HG03575 (cell line): ENCODE data around the gene CCDC12.

Source experiments
- ATAC-seq: cut with Tn5 transposase; IDR thresholded peaks from one replicate; pipeline ENCODE4 v1.9.1; 2021; ENCODE audit not compliant: unreplicated experiment, insufficient number of reproducible peaks, low FRiP score; ENCODE audit errors: extremely low read depth

Gene CCDC12

DNA sequence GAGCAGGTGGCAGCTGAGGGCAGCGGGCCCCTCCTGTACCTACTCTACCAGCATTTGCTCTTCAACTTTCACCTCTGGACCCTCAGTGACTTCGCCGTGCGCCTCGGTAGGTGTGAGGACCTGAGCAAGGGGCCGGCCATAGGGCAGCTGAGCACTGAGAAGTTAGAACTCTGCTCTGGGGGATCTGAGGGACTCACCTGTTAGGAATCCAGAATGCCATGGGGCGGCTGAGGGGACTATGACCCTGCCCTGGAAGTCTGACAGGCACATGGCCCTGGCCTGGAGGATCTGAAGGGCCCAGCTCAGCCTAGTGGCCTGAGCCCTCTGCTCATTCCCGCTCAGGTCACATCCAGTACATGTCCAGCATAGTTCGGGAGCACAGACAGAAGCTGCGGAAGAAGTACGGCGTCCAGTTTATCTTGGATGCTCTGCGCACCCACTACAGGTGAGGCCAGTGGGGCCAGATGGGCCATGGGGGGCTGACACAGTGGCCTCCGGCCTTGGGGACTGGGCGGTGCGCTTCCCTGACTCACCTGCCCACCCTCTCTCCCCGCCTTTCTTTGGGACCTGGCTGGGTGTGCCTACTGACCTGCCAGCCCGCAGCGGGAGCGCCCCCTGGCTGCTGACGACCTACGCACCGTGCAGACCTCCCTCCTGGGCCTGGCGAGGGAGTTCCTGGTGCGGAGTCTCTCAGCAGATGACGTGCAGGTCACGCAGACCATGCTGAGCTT is 21.7 kb upstream of the CCDC12 start:
- no peak for ATAC-seq

DNA sequence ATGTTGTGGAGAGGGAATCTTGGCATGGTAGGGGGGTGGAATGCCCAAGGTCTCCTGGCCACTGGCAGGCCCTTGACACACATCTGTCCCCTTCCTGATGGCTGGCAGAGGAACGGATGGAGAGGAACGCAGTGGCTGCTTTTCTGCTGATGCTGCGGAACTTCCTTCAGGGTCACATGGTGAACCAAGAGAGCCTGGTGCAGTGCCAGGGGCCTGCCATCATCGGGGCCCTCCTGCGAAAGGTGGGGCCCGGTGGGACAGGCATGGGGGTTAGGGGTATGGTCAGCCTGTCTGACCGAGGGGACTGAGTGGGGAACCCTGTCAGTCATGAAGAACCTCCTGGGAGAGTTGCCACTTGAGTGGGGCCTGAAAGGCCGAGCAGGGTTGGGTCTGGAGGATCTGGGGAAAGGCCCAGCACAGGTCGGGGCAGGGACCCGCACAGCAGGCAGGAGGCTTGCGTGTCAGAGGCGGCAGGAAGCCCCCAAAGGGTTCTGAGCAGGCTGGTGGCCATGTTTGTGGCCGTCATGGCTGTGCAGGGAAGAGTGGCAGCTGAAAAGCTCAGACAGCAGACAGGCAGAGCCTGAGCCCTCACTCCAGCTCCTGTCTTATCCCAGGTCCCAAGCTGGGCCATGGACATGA is 21.0 kb upstream of the CCDC12 start:
- no peak for ATAC-seq

DNA sequence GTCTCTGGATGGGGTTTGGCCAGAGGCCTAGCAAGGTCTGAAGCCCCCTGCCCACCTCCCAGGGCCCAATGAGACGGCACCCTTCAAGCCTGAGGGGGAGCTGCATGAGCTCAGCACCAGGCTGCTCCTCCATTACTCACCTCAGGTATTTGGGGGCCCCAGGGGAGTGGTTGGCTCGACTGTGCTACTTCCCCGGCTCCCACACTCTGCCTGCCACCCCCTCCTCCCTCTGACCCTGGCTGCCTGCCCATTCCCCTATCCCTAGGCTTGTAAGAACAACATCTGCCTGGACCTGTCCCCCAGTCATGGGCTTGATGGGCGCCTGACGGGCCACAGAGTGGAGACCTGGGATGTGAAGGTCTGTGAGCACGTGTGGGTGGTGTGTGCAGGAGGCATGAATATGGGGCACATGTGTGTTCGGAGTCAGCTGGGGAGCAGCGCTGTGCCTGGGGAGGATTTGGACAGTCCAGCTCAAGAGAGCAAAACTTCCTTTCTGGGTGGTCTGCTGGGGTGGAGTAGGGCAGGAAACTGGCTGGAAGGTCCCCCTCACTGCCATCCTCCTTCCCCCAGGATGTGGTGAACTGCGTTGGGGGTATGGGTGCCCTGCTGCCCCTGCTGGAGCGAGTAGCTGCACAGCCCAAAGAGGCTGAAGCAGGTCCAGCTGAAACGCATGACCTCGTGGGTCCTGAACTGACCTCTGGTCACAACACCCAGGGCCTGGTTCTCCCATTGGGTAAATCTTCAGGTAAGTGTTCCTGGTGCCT is 20.3 kb upstream of the CCDC12 start:
- no peak for ATAC-seq

DNA sequence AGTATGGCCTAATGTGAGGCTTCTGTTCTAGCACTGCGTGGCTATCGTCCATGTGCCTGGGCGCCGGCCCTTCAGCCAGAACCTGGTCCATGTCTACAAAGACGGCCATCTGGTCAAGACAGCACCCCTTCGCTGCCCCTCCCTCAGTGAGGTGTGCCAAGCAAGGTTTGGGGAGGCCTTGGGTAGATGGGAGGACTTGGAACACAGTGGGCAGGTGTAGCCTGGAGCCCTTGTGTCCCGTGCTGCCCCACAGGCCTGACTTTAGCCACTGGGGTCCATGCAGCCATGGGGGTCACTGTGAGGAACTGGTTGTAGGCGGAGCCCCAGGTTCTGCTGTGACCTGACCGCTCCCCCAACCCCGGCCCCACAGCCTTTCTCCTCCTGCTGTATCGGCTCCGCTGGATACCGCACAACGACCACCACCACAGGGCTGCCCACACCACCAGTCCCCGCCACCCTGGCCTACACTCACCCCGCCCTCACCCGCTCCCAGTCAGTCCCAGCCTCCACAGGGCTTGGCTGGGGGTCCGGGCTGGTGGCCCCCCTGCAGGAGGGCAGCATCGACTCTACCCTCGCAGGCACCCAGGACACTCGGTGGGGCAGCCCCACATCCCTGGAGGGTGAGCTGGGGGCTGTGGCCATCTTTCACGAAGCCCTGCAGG is 19.5 kb upstream of the CCDC12 start:
- ATAC-seq = no peak

DNA sequence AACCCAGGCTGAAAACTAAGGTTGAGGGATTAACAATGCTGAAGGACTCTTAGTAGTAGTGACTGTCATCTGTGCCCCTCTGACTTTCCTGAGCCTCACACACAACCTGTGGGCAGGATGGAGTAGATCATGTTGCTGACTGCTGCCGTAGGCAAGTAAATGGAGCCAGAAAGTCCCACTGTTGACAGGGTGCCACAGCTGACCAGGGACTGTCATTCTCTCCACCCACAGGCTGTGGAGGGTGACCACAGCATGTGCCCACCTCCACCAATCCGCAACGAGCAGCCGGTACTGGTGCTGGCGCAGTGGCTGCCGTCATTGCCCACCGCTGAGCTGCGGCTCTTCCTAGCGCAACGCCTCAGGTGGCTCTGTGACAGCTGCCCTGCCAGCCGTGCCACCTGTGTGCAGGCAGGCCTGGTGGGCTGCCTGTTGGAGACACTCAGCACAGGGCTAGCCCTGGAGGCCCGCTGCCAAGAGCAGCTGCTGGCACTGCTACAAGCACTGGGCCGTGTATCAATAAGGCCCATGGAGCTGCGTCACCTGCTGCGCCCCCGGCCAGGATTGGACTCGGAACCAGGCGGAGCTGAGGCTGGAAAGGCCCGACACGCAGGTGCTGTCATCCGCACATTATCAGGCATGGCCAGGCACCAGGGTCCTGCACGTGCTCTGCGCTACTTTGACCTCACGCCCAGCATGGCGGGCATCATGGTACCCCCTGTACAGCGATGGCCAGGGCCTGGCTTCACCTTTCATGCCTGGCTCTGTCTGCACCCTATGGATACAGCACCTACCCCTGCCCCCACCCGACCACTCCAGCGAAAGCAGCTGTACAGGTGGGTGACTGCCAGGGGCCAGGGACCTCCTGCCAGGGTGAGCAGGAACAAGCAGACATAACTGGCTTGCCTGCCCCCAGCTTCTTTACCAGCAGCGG is 18.5 kb upstream of the CCDC12 start:
- no peak for ATAC-seq

DNA sequence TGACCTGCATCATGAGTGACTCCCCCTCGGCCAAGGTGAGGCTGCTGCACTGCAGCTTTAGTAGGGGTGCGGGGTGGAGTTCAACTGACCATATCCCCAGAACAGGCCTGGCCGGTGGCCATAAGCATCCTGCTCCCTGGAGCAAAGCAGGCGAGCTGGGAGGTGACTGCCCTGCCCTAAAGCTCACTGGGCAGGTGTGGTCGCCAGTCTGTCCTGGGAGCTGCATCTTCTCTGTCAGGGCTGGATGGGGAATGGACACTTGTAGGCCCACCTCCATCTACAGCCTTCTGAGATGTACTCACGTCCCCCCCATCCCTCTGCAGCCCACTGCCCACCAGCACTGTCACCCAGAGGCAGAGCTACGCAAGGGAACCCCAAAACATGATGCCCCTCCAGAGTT is 17.4 kb upstream of the CCDC12 start:
- ATAC-seq = no peak

DNA sequence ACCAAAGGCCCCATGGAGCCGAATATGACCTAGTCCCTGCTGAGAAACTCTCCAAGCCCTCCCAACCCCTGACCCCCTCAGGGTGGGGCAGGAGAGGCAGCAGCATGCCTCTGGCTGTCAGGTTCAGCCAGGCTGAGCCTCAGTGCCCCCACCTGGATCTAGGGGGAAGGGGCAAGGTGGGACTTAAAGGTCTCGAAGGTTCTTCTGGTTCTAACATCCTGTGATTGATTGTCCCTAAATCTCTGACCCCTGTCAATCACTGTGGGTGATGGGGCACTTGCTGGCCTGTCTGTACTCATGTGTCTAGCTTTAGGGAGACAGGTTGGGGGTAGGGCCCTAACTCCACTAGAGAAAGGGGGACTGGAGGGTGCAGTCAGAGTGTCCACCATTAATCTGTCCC is 16.7 kb upstream of the CCDC12 start:
- ATAC-seq = no peak

DNA sequence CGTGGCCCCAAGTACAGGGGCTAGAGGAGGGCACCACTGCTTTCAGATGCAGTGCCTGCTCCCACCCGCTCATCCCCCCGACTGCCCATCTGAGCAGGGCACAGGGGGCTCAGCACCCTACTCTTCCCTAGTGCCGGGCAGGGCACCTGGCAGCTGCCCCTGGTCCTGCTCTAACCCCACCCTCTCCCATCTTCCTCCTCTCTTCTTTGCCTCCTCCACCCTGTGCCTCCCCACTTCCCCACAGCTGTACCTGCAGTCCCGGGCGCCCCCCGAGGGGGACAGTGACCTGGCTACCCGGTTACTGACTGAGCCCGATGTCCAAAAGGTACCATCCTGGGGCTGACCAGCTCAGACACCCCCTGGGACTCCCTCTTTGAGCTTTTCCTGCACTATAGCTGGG is 15.7 kb upstream of the CCDC12 start:
- no peak for ATAC-seq

DNA sequence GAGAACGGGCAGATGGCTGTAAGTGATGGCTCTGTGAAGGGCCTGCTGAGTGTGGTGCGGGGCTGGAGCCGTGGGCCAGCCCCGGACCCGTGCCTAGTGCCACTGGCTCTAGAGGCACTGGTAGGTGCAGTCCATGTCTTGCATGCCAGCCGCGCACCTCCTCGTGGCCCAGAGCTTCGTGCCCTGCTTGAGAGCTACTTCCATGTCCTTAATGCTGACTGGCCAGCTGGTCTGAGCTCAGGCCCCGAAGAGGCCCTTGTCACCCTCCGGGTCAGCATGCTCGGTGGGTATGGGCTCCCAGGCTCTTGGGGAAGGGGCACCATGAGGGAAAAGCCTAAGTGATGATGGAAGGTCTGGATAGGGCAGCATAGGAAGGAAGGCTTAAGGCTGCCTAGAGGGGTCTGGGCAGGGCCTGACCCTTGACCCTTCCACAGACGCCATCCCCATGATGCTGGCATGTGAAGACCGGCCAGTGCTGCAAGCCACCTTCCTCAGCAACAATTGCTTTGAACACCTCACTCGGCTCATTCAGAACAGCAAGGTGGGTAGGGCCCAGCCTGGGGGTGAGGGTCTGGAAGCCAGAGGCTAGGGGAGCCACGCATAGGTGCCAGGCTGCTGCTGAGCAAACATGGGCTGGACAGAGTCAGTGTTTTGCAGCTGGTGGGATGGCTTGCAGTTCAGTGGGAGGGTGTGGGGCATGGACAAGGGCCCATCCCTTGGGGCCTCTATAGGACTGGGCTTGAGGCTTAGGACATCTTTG is 15.0 kb upstream of the CCDC12 start:
- ATAC-seq = no peak

DNA sequence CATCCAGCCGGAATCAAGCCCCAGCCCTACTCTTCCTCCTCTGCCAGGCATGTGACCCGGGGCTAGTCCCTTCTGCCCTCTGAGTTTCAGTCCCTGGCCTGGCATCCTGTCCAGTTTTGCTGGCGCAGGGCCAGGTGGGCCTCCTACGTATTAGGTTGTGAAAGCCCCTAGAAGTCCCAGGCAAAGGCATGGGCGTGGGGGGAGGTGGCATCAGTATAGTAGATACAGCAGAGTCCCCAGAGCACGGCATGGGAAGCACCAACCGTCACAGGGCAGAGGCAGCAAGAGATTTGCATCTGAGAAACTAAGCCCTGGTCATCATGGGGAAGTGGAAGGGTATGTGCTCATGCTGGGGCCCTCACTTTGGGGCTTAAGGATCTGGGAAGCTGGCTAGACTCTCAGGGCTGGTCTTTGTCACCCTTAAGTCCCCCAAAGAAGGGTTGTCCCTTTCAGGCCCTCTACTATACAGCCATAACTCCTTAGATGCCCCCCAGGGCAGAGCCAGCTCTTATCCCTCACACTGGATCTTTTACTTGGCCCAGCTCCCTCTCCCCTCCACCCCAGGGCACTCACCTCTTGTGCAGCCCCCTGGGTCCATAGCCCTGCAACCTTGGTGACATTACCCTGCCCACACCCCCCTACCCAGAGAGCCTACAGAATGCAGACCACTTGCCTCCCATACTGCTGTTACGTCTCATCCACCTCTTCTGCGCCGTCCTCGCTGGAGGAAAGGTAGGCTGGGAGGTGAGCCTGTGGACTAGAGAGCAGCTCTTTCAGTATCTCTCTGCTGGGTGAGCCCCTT is 14.2 kb upstream of the CCDC12 start:
- no peak for ATAC-seq

DNA sequence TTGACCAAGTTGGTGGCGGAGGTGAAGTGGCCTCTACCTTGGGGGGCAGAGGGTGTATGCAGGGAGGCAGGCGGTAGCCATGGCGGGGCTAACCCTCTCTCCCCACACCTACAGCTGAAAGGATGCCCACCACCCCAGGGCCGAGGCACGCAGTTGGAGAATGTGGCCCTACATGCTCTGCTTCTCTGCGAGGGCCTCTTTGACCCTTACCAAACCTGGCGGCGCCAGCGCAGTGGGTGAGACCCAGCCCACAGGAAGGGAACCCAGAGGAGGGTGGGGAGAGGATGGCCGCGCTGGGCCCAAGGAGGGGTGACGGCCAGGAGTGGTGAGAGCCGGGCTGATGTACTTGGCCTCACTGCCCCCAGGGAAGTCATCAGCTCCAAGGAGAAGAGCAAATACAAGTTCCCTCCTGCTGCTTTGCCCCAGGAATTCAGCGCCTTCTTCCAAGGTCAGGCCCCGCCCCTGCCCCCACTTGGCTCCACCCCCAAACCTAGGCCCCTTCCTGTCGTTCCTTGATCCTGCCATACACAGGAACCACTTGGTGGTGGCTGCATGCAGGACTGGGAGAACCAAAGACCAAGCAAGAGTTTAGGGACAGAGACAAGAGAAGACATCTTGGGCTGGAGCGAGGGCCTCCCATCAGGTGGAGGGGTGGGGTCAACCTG is 12.7 kb upstream of the CCDC12 start:
- ATAC-seq = no peak

DNA sequence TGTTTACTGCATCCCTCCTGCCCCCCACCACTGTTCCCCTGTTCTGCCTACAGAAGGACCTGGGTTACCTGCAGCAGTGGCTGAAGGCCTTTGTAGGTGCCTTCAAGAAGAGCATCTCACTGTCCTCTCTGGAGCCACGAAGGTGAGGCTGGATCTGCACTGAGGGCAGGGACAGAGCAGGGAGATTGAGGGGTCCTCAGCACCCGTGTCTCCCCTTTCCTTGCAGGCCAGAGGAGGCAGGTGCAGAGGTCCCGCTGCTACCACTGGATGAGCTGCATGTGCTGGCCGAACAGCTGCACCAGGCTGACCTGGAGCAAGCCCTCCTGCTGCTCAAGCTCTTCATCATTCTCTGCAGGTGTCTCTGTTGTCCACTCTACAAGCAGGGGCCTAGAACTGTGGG is 12.1 kb upstream of the CCDC12 start:
- ATAC-seq = no peak

DNA sequence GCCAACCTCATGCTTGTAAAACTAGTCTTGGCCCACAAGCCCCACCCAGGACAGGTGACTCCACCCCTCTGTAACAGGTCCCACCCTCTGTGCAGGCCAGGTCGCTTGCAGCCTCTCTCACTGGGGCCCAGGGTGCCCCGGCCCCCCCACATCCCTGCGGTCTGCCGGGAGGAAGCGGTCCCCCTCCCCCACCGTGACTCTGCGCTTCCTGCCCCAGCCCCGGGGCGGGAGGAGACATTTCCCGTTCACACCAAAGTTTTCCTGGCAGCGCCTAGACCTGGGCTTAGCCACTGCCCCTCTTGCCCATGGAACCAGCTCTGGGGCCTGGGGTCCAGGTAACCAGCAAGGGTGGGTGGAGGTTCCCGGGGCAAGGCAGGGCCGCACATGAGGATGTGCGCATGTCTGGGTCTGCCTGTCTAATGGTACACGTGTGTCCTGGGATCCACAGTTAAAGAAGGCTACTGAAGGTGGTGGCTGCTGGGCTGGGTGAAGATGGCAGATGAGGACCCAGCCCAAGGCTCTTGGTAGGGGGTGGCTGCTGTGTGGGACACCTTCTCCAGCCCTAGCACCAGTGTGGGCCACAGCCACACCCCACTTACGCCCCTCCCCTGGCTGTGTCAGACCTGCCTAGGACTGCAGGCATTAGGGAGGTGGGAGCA is 11.3 kb upstream of the CCDC12 start:
- ATAC-seq = no peak

DNA sequence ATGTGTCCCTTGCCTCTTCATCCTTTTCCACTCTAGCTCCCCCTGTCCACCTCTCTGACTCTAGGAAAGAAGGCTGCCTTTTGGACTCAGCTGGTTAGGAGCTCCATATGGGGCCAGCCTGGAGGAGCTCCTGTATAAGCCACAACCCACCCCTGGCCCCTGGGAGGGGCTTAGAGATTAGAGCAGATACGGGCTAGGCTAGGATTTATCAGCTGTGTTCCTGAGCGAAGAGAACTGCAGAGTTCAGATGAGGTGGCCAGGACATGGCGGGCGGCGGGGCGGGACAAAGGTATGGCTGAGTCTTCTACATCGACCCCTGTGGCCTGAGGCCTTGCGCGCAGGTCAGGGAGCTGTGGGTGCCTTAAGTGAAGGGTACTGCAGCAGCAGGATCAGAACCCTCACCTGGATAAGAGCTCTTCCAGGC is 10.8 kb upstream of the CCDC12 start:
- ATAC-seq = no peak

DNA sequence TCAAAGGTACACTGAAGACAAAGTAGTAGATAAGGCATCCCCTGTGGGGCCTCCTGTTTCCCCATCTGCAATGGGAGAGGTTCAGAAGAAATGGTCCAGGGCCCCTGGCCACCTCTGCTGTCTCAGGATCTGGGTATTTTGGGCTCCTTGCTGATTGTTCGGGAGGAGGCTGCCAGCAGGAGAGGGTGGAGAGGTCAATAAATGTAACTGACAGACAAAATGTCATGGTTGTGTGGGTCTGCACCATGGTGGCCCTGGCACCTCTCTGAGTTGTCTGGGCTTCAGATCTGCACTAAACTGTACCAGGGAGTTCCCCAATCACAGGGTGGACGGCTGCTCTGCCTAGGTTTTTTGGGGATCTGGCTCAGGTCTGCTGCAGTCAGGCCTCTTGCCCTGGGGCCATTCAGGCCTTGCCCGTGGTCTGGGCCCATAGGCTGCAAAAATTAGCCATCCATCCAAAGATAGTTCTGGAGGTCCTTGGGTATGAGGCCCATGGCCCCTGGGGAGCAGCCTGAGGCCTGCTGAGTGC is 10.3 kb upstream of the CCDC12 start:
- no peak for ATAC-seq

DNA sequence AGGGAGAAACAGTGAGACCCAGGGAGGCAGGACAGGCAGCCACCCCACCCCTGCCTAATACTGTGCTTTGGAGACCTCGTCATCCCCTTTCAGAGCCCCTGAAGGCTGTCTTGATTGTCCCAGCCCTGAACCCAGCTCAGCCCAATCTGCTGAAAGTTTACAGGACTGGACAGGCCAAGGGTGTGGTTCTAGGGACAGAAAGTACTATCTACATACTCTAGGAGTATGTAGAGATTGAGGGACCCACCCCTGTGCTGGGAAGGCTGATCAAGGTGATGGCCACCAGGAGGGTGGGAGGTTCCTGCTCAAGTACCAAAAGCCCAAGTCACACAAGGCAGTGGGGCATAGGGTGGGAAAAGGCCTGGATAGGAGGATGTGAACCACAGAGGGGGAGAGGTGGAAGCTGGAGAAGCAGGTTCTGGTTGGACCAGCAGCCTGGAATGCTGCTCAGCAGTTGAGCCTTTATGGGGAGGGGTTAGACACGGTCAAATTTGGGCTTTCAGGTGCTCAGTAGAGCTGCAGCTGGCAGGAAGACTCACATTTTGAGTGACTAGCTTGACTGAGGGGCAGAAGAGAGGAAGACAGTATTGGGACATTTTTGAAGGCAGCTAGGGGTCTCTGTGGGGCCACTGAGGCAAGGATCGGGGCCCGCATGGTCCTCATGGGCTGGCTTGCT is 9.6 kb upstream of the CCDC12 start:
- ATAC-seq = no peak
